Stomach smooth muscle (tissue), 2 donors: ENCODE measurements around the gene KIF21B.

ENCODE experiments used
- H3K27ac ChIP-seq: one replicate; pipeline ENCODE4 v1.7.0; 2013; ENCODE audit warnings: mild to moderate bottlenecking, low read length, inconsistent platforms
- H3K27me3 ChIP-seq, 2 donors: one replicate each; pipeline ENCODE4 v1.7.0; 2013; ENCODE audit warnings: low read length in 2 of 2; ENCODE audit not compliant: insufficient read depth in 2 of 2, control insufficient read depth in 1 of 2
- H3K36me3 ChIP-seq, 2 donors: one replicate each; pipeline ENCODE4 v1.7.0; 2013; ENCODE audit warnings: low read length in 2 of 2; ENCODE audit not compliant: control insufficient read depth in 2 of 2, insufficient read depth in 2 of 2
- H3K4me1 ChIP-seq: one replicate; pipeline ENCODE4 v1.7.0; 2013; ENCODE audit warnings: low read length; ENCODE audit not compliant: control insufficient read depth, insufficient read depth
- H3K4me3 ChIP-seq, 2 donors: one replicate each; pipeline ENCODE4 v1.7.0; 2013; ENCODE audit warnings: low read length in 2 of 2
- H3K9ac ChIP-seq, 2 donors: one replicate each; pipeline ENCODE4 v1.7.0; 2013; ENCODE audit warnings: low read length in 2 of 2, mild to moderate bottlenecking in 1 of 2
- H3K9me3 ChIP-seq, 2 donors: one replicate each; pipeline ENCODE4 v1.7.0; 2013; ENCODE audit warnings: low read length in 2 of 2; ENCODE audit not compliant: control insufficient read depth in 2 of 2
- donor health status: healthy.
- donor health status: Pancreatic carcinoma.

The KIF21B gene

GRCh38 chr1:201009962-201010645 is 13.4 kb downstream of the KIF21B start:
- Histone ChIP-seq H3K9ac (no peak overlapping the region), H3K4me3 (no peak overlapping the region), H3K4me1 (peaks cover 3% of the 10 kb centered on the region), H3K9me3 (no peaks in the 10 kb centered on the region), H3K36me3 (no peaks in the 10 kb centered on the region), H3K27me3 (peaks cover 2 to 7% of the 10 kb centered on the region in 2 donors), H3K27ac (no peak overlapping the region)

- no peak overlapping the region for H3K27ac ChIP-seq
- no peaks in the 10 kb centered on the region for H3K9me3 ChIP-seq
- H3K4me3 ChIP-seq: no peak overlapping the region
- peaks cover 2 to 7% of the 10 kb centered on the region in 2 donors for H3K27me3 ChIP-seq
- H3K9ac ChIP-seq: no peak overlapping the region
- H3K4me1 ChIP-seq: no peaks in the 10 kb centered on the region
- H3K36me3 ChIP-seq: no peaks in the 10 kb centered on the region
These were observed 14.7 kb downstream of the KIF21B start for GRCh38 chr1:201008666-201009360.

GRCh38 chr1:201007481-201007880 is 16.0 kb downstream of the KIF21B start:
- Histone ChIP-seq H3K4me1 (no peaks in the 10 kb centered on the region), H3K9ac (no peak overlapping the region), H3K4me3 (no peak overlapping the region), H3K27me3 (peaks cover 2 to 7% of the 10 kb centered on the region in 2 donors), H3K9me3 (no peaks in the 10 kb centered on the region), H3K27ac (no peak overlapping the region), H3K36me3 (no peaks in the 10 kb centered on the region)

GRCh38 chr1:201006450-201006849 is 17.1 kb downstream of the KIF21B start:
- no peak overlapping the region for H3K9ac ChIP-seq
- H3K4me3 ChIP-seq: no peak overlapping the region
- H3K27ac ChIP-seq: no peak overlapping the region
- H3K36me3 ChIP-seq: no peaks in the 10 kb centered on the region
- H3K9me3 ChIP-seq: no peaks in the 10 kb centered on the region
- peaks cover 2 to 3% of the 10 kb centered on the region in 2 donors for H3K27me3 ChIP-seq
- no peaks in the 10 kb centered on the region for H3K4me1 ChIP-seq

- Histone ChIP-seq H3K9ac (no peak overlapping the region), H3K4me3 (no peak overlapping the region), H3K27me3 (no peaks in the 10 kb centered on the region), H3K27ac (no peak overlapping the region), H3K9me3 (no peaks in the 10 kb centered on the region), H3K4me1 (no peaks in the 10 kb centered on the region), H3K36me3 (no peaks in the 10 kb centered on the region)
These were observed 18.8 kb downstream of the KIF21B start for GRCh38 chr1:201004732-201005131.

- H3K9me3 ChIP-seq: no peaks in the 10 kb centered on the region
- no peaks in the 10 kb centered on the region for H3K4me1 ChIP-seq
- H3K27me3 ChIP-seq: no peaks in the 10 kb centered on the region
- no peaks in the 10 kb centered on the region for H3K36me3 ChIP-seq
- H3K9ac ChIP-seq: no peak overlapping the region
- no peak overlapping the region for H3K27ac ChIP-seq
- H3K4me3 ChIP-seq: no peak overlapping the region
These were observed 19.4 kb downstream of the KIF21B start for GRCh38 chr1:201004154-201004553.

- Histone ChIP-seq H3K4me3 (no peak overlapping the region), H3K9me3 (no peaks in the 10 kb centered on the region), H3K9ac (no peak overlapping the region), H3K27me3 (no peaks in the 10 kb centered on the region), H3K4me1 (no peaks in the 10 kb centered on the region), H3K27ac (no peak overlapping the region), H3K36me3 (no peaks in the 10 kb centered on the region)
These were observed 21.0 kb downstream of the KIF21B start for GRCh38 chr1:201002510-201002909.

- Histone ChIP-seq H3K27me3 (no peaks in the 10 kb centered on the region), H3K36me3 (no peaks in the 10 kb centered on the region), H3K9ac (no peak overlapping the region), H3K4me1 (no peaks in the 10 kb centered on the region), H3K9me3 (no peaks in the 10 kb centered on the region), H3K27ac (no peak overlapping the region), H3K4me3 (no peak overlapping the region)
These were observed 21.6 kb downstream of the KIF21B start for GRCh38 chr1:201001962-201002361.

- no peaks in the 10 kb centered on the region for H3K9me3 ChIP-seq
- H3K27me3 ChIP-seq: no peaks in the 10 kb centered on the region
- no peaks in the 10 kb centered on the region for H3K36me3 ChIP-seq
- no peak overlapping the region for H3K4me3 ChIP-seq
- H3K27ac ChIP-seq: no peak overlapping the region
- no peaks in the 10 kb centered on the region for H3K4me1 ChIP-seq
- no peak overlapping the region for H3K9ac ChIP-seq
These were observed 23.1 kb downstream of the KIF21B start for GRCh38 chr1:201000391-201000790.

- no peaks in the 10 kb centered on the region for H3K9me3 ChIP-seq
- no peaks in the 10 kb centered on the region for H3K36me3 ChIP-seq
- H3K27me3 ChIP-seq: no peaks in the 10 kb centered on the region
- no peak overlapping the region for H3K9ac ChIP-seq
- no peak overlapping the region for H3K4me3 ChIP-seq
- H3K4me1 ChIP-seq: no peaks in the 10 kb centered on the region
- no peak overlapping the region for H3K27ac ChIP-seq
These were observed 23.8 kb downstream of the KIF21B start for GRCh38 chr1:200999667-201000066.

- H3K9me3 ChIP-seq: no peaks in the 10 kb centered on the region
- H3K27me3 ChIP-seq: no peaks in the 10 kb centered on the region
- H3K27ac ChIP-seq: no peak overlapping the region
- H3K9ac ChIP-seq: no peak overlapping the region
- H3K4me3 ChIP-seq: no peak overlapping the region
- H3K4me1 ChIP-seq: no peaks in the 10 kb centered on the region
- H3K36me3 ChIP-seq: no peaks in the 10 kb centered on the region
These were observed 25.2 kb downstream of the KIF21B start for GRCh38 chr1:200998323-200998722.
